ENCODE results near the gene GOLGA7B. TPM values are rescaled to one million over a fixed set of nuclear protein-coding genes. Genes with fewer than 3 reads are reported as not detected.

GOLGA7B gene
- total and polyA plus RNA-seq, 9 of the 15 experiments (the other 6 are each of a cell fraction or from before 2014, with no cell fraction given) = 0.03 to 0.07 (median 0.04) TPM; not detected in 3

- TF ChIP-seq USF2 (CRISPR knock-in tag; IDR thresholded peaks at IDR 0.05) = no peak
- no peak for TF ChIP-seq CHAMP1 (IDR thresholded peaks at IDR 0.05)
- no peak for TF ChIP-seq GTF2B (IDR thresholded peaks at IDR 0.05; ENCODE audit: extremely low read depth, insufficient read length)
Measured at GRCh38 chr10:97905276-97905675, 55.6 kb downstream of the GOLGA7B start (continued).

GRCh38 chr10:97907211-97907610 lies 57.6 kb downstream of the GOLGA7B start:
- BruUV-seq (replicated peaks) = no TSS peak
- H3K27me3 ChIP-seq (ENCODE audit: control insufficient read depth in 2 of 2, insufficient read depth in 2 of 2, low read length in 2 of 2) = peaks cover 26 to 58% of the 10 kb centered on the region in 2 experiments; a peak in 4 of 5 replicates
- H2AFZ ChIP-seq (ENCODE audit: low read depth, low read length) = no peak overlapping the region
- H4K20me1 ChIP-seq (replicated peaks; ENCODE audit: control insufficient read depth, insufficient read depth, low read length) = no peaks in the 10 kb centered on the region
- POLR2A ChIA-PET = no interaction called here
- intact Hi-C loops (cut with micrococcal nuclease) (no loop called here), in situ Hi-C loops (cut with MboI) (loop anchor here (25.0 kb wide), 1 partner anchor 405 kb away; no protein-coding TSS in a partner anchor)
- CTCF ChIA-PET (ENCODE audit: low intra/inter-chr PET ratio) = no interaction called here
- H3K36me3 ChIP-seq (ENCODE audit: control insufficient read depth, insufficient read depth, low read length) = no peaks in the 10 kb centered on the region
- H3K4me3 ChIP-seq = no peak overlapping the region
- no peaks in the 10 kb centered on the region; a peak in 1 of 5 replicates for H3K4me1 ChIP-seq (replicated peaks in 1 of 2; ENCODE audit: control insufficient read depth in 2 of 2, insufficient read depth in 2 of 2, low read length in 2 of 2)
- no peak overlapping the region for H3K27ac ChIP-seq (ENCODE audit: extremely low read depth, low read depth, low read length)
- H3K9me1 ChIP-seq (ENCODE audit: control insufficient read depth, insufficient read depth, low read length) = no peaks in the 10 kb centered on the region
- H3K4me2 ChIP-seq (ENCODE audit: insufficient read depth, low read length) = no peak overlapping the region
- no peak for DNase-seq (ENCODE audit: extremely low read depth in 1 of 4, low spot score in 3 of 4)
- no peak for ATAC-seq
- 0% methylated on average over 5 of the region's 6 CpGs for WGBS (ENCODE audit: insufficient coverage, low coverage, missing lambda C conversion rate)
- no peaks in the 10 kb centered on the region for H3K79me2 ChIP-seq (ENCODE audit: control insufficient read depth, insufficient read depth, low read length)
- H3K9ac ChIP-seq (ENCODE audit: insufficient read depth in 1 of 2, low read depth in 2 of 2, low read length in 2 of 2) = no peak overlapping the region
- FAIRE-seq = no peak
- no peaks in the 10 kb centered on the region for H3K9me3 ChIP-seq (replicated peaks; ENCODE audit: control insufficient read depth, insufficient read depth, low read depth, low read length)
- TF ChIP-seq ZFP36 (IDR thresholded peaks at IDR 0.05; ENCODE audit: low read depth, low read length, partially characterized antibody) (no peak), SIN3B (IDR thresholded peaks at IDR 0.05; ENCODE audit: low read depth) (no peak), ZNF24 (IDR thresholded peaks at IDR 0.05) (no peak)

All from K562 (cell line).